ENCODE data around the gene CCDC117. TPM values are rescaled to one million over a fixed set of nuclear protein-coding genes. Genes with fewer than 3 reads are reported as not detected.

Gene CCDC117
- total RNA-seq, 3 donors from 2014 or later: 14.4 to 26.6 (median 17.1) TPM

DNA sequence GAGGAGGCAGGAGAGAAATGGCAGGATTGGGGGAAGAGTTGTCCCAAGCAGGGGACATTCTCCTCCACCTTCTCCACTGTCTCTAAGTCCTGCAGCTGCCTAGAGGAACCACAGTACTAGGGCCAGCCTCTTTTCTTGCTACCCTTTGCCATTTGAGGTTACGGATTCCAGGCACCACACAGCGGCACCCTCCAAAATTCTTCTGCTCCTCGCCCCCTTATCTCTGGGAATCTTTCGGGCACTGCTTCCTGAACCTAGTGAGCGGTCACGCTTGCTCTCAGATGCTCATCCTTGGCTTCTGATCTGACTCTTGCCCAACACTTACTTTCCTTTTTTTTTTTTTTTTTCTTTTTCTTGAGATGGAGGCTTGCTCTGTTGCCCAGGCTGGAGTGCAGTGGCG lies 54.4 kb downstream of the CCDC117 start:
- Histone ChIP-seq H3K9me3 (no peaks in the 10 kb centered on the region), H3K36me3 (ENCODE audit: low read depth) (no peaks in the 10 kb centered on the region), H3K4me1 (ENCODE audit: low read depth) (no peaks in the 10 kb centered on the region), H3K4me3 (no peak overlapping the region)
- TF ChIP-seq, protein P1, sequence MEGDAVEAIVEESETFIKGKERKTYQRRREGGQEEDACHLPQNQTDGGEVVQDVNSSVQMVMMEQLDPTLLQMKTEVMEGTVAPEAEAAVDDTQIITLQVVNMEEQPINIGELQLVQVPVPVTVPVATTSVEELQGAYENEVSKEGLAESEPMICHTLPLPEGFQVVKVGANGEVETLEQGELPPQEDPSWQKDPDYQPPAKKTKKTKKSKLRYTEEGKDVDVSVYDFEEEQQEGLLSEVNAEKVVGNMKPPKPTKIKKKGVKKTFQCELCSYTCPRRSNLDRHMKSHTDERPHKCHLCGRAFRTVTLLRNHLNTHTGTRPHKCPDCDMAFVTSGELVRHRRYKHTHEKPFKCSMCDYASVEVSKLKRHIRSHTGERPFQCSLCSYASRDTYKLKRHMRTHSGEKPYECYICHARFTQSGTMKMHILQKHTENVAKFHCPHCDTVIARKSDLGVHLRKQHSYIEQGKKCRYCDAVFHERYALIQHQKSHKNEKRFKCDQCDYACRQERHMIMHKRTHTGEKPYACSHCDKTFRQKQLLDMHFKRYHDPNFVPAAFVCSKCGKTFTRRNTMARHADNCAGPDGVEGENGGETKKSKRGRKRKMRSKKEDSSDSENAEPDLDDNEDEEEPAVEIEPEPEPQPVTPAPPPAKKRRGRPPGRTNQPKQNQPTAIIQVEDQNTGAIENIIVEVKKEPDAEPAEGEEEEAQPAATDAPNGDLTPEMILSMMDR (IDR thresholded peaks at IDR 0.05): no peak
- ATAC-seq (no peak), DNase-seq (no peak)
- intact Hi-C loops (cut with DNase I, micrococcal nuclease): loop anchor here in 1 of 2 donors (10.0 kb wide), 1 partner anchor 222 kb away; no protein-coding TSS in a partner anchor

DNA sequence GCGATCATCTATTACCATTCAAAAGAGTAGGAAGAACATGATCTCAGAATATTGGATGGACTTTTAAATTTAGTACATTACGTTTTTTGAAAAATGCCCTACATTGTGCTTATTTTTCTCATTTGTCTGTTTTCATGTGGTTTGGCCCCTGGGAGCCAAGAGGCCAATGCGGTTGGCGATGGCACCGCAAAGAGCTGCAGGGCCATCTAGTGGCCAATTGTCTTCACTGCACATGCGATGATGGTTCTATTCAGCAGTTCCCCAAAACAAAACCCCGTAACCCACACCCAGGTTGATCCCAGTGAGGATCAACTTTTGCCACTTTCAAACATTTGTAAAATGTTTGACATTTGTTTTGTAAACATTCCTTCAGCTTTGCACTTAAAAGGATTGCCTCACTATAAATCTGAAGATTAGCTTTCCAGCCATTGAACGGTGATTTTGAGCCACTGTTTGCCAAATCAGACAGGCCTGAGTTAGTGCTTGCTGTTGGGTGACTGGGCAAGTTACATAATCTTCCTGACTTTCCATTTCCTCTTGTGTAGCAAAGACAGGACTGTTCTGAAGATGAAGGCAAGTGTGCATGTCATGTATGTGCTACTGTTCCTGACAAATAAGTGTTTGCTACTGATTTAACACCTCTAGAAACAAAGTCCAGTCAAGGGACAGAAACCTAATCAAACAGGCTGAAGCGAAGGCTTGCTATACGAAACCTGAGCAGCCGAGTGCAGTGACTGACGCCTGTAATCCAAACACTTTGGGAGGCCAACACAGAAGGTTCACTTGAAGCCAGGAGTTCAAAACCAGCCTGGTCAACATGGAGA lies 57.1 kb downstream of the CCDC117 start:
- intact Hi-C loops (cut with DNase I, micrococcal nuclease): loop anchor here (5.0 to 10.0 kb wide), 2 partner anchors 225 to 227 kb away; no protein-coding TSS in a partner anchor
- ATAC-seq (peak; percentile 97), DNase-seq (peak; percentile 73 to 88 (median 81))
- Histone ChIP-seq H3K4me3 (no peak overlapping the region), H3K9me3 (no peaks in the 10 kb centered on the region), H3K36me3 (ENCODE audit: low read depth) (no peaks in the 10 kb centered on the region), H3K4me1 (ENCODE audit: low read depth) (no peaks in the 10 kb centered on the region)
- TF ChIP-seq, protein P1 (IDR thresholded peaks at IDR 0.05): peak; percentile 85

DNA sequence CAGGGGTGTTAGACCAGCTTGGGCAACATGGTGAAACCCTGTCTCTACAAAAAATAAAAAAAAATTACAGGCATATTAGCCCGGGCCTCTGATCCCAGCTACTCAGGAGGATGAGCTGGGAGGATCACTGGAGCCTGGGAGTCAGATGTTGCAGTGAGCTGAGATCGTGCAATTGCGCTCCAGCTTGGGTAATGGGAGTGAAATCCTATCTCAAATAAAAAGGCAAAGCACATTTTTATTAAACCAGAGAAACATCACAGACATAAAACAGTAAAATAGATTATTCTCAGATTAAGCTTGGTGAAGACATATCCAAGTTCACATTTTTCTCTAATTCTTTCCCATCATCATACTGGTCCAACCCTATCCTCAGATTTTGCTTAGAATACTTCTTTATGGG lies 57.9 kb downstream of the CCDC117 start:
- intact Hi-C loops (cut with DNase I, micrococcal nuclease): loop anchor here in 1 of 2 donors (5.0 kb wide), 1 partner anchor 228 kb away; no protein-coding TSS in a partner anchor
- Histone ChIP-seq H3K9me3 (no peaks in the 10 kb centered on the region), H3K36me3 (ENCODE audit: low read depth) (no peaks in the 10 kb centered on the region), H3K4me1 (ENCODE audit: low read depth) (no peaks in the 10 kb centered on the region), H3K4me3 (no peak overlapping the region)
- no peak for ATAC-seq
- no peak for DNase-seq
- TF ChIP-seq, protein P1 (IDR thresholded peaks at IDR 0.05): no peak

GRCh38 chr22:28831140-28832072 lies 58.9 kb downstream of the CCDC117 start:
- H3K4me1 ChIP-seq (ENCODE audit: low read depth): no peaks in the 10 kb centered on the region
- ATAC-seq (no peak), DNase-seq (no peak)
- no peaks in the 10 kb centered on the region for H3K9me3 ChIP-seq
- no peak overlapping the region for H3K4me3 ChIP-seq
- TF ChIP-seq, protein P1 (IDR thresholded peaks at IDR 0.05): no peak
- intact Hi-C loops (cut with DNase I, micrococcal nuclease): loop anchor here in 1 of 2 donors (5.0 kb wide), 1 partner anchor 229 kb away; no protein-coding TSS in a partner anchor
- H3K36me3 ChIP-seq (ENCODE audit: low read depth): no peaks in the 10 kb centered on the region

DNA sequence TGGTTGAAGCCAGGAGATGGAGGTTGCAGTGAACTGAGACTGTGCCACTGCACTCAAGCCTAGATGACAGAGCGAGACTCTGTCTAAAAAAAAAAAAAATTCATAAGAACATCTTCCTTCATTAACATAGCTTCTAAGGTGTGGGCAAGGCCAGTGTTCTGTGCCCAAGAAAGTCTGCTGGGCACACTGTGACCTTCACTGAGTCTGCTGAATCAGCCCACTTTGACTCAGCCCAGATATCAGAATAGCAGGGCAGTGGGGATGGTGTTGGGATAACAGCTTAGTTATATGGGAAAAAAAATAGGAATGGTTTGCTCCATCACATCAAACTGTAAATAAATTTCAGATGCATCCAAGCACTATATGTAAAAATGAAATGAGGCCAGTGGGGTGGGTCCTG lies 60.2 kb downstream of the CCDC117 start:
- TF ChIP-seq, protein P1 (IDR thresholded peaks at IDR 0.05): no peak
- no peaks in the 10 kb centered on the region for H3K36me3 ChIP-seq (ENCODE audit: low read depth)
- H3K4me1 ChIP-seq (ENCODE audit: low read depth): no peaks in the 10 kb centered on the region
- no peaks in the 10 kb centered on the region for H3K9me3 ChIP-seq
- intact Hi-C loops (cut with DNase I, micrococcal nuclease): loop anchor here in 1 of 2 donors (5.0 kb wide), 1 partner anchor 230 kb away; no protein-coding TSS in a partner anchor
- ATAC-seq (no peak), DNase-seq (no peak)
- H3K4me3 ChIP-seq: no peak overlapping the region
